GM12875 (cell line): Measurements from ENCODE around the gene C1orf105.

Experiments
- H3K4me3 ChIP-seq: one replicate; pipeline ENCODE4 v1.5.1; 2011; ENCODE audit warnings: low read depth, low read length, control low read depth
- TF ChIP-seq, protein P1 (sequence below): IDR thresholded peaks from 2 replicates; pipeline ENCODE4 v1.5.1; 2011; ENCODE audit warnings: low read depth, mild to moderate bottlenecking, control low read depth, inconsistent platforms, low read length, moderate library complexity, borderline replicate concordance; ENCODE audit not compliant: insufficient read depth

C1orf105 gene

DNA sequence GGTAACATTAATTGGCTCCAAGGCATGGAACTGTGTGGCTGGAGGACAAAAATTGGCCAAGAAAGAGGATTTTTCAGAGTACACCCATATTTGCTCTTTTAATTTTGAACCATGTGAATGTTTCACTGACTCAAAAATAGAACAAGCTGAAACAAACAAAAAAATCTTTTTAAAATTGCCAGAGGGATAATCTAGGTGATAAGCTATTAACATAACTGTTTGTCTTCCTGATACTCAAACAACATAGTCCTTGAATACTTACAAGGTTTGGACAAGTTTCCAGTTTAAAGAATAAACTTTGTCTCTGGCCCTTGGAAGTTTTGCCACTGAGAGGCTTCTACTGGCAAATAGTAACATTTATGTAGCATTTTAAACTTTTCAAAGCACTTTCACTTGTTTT, 53.4 kb downstream of the C1orf105 start:
- TF ChIP-seq, protein P1, sequence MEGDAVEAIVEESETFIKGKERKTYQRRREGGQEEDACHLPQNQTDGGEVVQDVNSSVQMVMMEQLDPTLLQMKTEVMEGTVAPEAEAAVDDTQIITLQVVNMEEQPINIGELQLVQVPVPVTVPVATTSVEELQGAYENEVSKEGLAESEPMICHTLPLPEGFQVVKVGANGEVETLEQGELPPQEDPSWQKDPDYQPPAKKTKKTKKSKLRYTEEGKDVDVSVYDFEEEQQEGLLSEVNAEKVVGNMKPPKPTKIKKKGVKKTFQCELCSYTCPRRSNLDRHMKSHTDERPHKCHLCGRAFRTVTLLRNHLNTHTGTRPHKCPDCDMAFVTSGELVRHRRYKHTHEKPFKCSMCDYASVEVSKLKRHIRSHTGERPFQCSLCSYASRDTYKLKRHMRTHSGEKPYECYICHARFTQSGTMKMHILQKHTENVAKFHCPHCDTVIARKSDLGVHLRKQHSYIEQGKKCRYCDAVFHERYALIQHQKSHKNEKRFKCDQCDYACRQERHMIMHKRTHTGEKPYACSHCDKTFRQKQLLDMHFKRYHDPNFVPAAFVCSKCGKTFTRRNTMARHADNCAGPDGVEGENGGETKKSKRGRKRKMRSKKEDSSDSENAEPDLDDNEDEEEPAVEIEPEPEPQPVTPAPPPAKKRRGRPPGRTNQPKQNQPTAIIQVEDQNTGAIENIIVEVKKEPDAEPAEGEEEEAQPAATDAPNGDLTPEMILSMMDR: no peak
- no peak overlapping the region for H3K4me3 ChIP-seq

DNA sequence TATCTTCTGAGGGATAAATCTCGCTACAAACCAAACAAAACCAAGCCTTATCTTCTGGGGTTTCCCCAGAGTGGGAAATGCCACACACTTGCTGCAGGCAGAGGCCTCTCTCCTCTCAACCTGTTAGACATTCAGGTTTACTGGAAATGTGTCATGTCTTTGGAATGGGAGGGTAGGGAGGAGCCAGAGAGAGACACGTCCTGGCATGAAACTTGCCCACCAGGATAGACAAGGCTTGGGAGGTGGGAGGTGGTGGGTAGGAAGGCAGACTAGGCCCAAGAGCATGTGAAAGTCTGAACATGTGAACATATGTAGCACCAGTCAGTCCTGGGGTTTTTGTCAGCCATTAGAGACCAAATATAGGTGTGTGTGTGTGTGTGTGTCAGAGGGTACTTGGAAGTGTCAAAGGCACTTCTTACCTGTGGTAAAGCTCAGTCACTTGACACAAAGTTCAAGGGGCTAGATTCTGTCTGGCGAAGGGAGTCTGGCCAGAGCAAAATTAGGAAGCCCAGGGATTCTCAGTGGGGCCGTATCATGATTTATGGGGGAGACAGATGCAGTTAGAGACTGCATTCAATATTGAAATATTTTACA, 55.8 kb downstream of the C1orf105 start:
- TF ChIP-seq, protein P1: no peak
- H3K4me3 ChIP-seq: no peak overlapping the region

DNA sequence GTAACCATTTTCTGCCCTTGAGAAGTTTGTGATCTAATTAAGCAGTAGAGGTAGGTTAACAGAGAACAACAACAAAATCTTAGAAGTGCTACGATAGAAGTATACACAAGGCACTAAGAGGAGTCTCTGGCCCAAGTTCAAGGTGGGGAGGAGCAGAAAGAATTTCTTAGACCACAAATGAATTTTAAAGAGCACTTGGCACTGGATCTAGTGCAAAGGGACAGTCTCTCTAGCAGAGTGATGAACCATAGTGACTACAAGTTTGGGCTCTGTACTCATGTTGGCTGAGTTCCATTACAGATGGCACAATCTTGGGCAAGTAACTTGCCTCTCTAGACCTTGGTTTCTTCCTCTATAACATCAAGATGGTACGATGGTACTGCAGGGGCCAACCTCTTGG, 56.7 kb downstream of the C1orf105 start:
- no peak overlapping the region for H3K4me3 ChIP-seq
- TF ChIP-seq, protein P1: no peak

DNA sequence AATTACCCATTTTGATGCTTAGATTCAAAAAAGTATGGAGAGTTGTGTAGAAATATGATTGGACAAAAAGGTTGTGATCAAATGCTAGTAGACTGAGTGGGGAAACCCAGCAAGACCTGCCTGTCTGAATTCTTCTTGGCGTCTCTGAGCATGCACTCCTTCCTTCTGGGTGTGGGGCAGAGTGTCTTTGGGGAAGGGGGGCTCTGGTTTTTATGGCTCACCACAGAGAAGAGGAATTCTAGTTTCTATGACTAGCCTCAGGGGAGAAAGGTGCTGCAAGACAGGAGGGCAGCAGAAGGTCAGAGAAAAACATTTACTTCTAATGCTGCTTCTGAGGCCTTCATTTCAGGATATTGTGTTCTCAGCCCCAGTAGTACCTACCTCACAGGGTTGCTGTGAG, 57.3 kb downstream of the C1orf105 start:
- TF ChIP-seq, protein P1: no peak
- no peak overlapping the region for H3K4me3 ChIP-seq

DNA sequence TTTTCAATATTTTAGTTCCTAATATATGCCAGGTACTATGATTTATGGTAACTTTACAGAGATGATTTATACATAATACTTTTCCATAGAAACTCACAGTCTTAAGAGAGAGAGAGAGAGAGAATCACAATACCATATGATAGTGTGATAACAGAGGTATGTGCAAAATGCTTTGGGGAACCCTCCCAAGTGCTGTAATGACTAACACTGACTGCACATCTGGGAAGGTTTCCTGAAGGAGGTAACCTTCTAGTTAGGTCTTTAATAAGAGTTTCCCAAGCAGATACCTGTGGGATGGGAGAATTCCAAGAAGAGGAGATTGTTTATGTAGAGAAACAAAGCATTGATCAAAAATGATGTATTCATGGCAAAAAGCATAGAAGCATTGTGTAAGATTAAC, 58.0 kb downstream of the C1orf105 start:
- TF ChIP-seq, protein P1: no peak

GRCh38 chr1:172480431-172480830, 59.9 kb downstream of the C1orf105 start:
- no peak overlapping the region for H3K4me3 ChIP-seq
- TF ChIP-seq, protein P1: no peak

More for the DNA sequence above, 58.0 kb downstream of the C1orf105 start:
- no peak overlapping the region for H3K4me3 ChIP-seq

GRCh38 chr1:172482044-172482443, 61.6 kb downstream of the C1orf105 start:
- TF ChIP-seq, protein P1: no peak
- no peak overlapping the region for H3K4me3 ChIP-seq
